Measurements from ENCODE around the gene KLF9.
"Not testable (repeated sequence)": the region's sequence is repeated elsewhere in the genome, so short reads cannot be mapped to it uniquely, and the experiment has no call there.

The KLF9 gene

GRCh38 chr9:70402213-70402612, 12.2 kb downstream of the KLF9 start:
- peak overlapping the region; percentile 11 for H3K9ac ChIP-seq (ENCODE audit: low read length)
- no peaks in the 10 kb centered on the region for H3K36me3 ChIP-seq (ENCODE audit: control insufficient read depth, insufficient read depth, low read length, severe bottlenecking)
- H3K4me1 ChIP-seq (ENCODE audit: control insufficient read depth, insufficient read depth, low read length): peaks cover 83% of the 10 kb centered on the region
- DNase-seq (ENCODE audit: low read depth): no peak
- no peak overlapping the region for H3K4me3 ChIP-seq (ENCODE audit: low read length)
- no peaks in the 10 kb centered on the region for H3K9me3 ChIP-seq (ENCODE audit: control insufficient read depth, low read length)
- H3K27me3 ChIP-seq (replicated peaks; ENCODE audit: control insufficient read depth, insufficient read depth, low read length): no peaks in the 10 kb centered on the region

GRCh38 chr9:70401241-70401640, 13.2 kb downstream of the KLF9 start:
- not testable (repeated sequence) for H3K36me3 ChIP-seq (ENCODE audit: control insufficient read depth, insufficient read depth, low read length, severe bottlenecking); H3K9ac ChIP-seq (ENCODE audit: low read length); DNase-seq (ENCODE audit: low read depth); H3K9me3 ChIP-seq (ENCODE audit: control insufficient read depth, low read length); H3K4me3 ChIP-seq (ENCODE audit: low read length); H3K27me3 ChIP-seq (replicated peaks; ENCODE audit: control insufficient read depth, insufficient read depth, low read length)
- peaks cover 73% of the 10 kb centered on the region for H3K4me1 ChIP-seq (ENCODE audit: control insufficient read depth, insufficient read depth, low read length)

- Histone ChIP-seq H3K4me3 (ENCODE audit: low read length) (no peak overlapping the region), H3K27me3 (replicated peaks; ENCODE audit: control insufficient read depth, insufficient read depth, low read length) (no peaks in the 10 kb centered on the region), H3K36me3 (ENCODE audit: control insufficient read depth, insufficient read depth, low read length, severe bottlenecking) (no peaks in the 10 kb centered on the region), H3K9me3 (ENCODE audit: control insufficient read depth, low read length) (no peaks in the 10 kb centered on the region), H3K4me1 (ENCODE audit: control insufficient read depth, insufficient read depth, low read length) (peaks cover 64% of the 10 kb centered on the region), H3K9ac (ENCODE audit: low read length) (no peak overlapping the region)
- DNase-seq (ENCODE audit: low read depth): no peak
These were observed 14.2 kb downstream of the KLF9 start for GRCh38 chr9:70400107-70400892.

GRCh38 chr9:70399141-70399540, 15.3 kb downstream of the KLF9 start:
- DNase-seq (ENCODE audit: low read depth): no peak
- no peaks in the 10 kb centered on the region for H3K36me3 ChIP-seq (ENCODE audit: control insufficient read depth, insufficient read depth, low read length, severe bottlenecking)
- H3K9me3 ChIP-seq (ENCODE audit: control insufficient read depth, low read length): no peaks in the 10 kb centered on the region
- peaks cover 61% of the 10 kb centered on the region for H3K4me1 ChIP-seq (ENCODE audit: control insufficient read depth, insufficient read depth, low read length)
- H3K4me3 ChIP-seq (ENCODE audit: low read length): no peak overlapping the region
- H3K27me3 ChIP-seq (replicated peaks; ENCODE audit: control insufficient read depth, insufficient read depth, low read length): no peaks in the 10 kb centered on the region
- no peak overlapping the region for H3K9ac ChIP-seq (ENCODE audit: low read length)

- no peak overlapping the region for H3K9ac ChIP-seq (ENCODE audit: low read length)
- peaks cover 57% of the 10 kb centered on the region for H3K4me1 ChIP-seq (ENCODE audit: control insufficient read depth, insufficient read depth, low read length)
- no peaks in the 10 kb centered on the region for H3K27me3 ChIP-seq (replicated peaks; ENCODE audit: control insufficient read depth, insufficient read depth, low read length)
- DNase-seq (ENCODE audit: low read depth): no peak
- no peaks in the 10 kb centered on the region for H3K9me3 ChIP-seq (ENCODE audit: control insufficient read depth, low read length)
- H3K36me3 ChIP-seq (ENCODE audit: control insufficient read depth, insufficient read depth, low read length, severe bottlenecking): no peaks in the 10 kb centered on the region
- H3K4me3 ChIP-seq (ENCODE audit: low read length): no peak overlapping the region
These were observed 16.3 kb downstream of the KLF9 start for GRCh38 chr9:70398145-70398556.

- H3K36me3 ChIP-seq (ENCODE audit: control insufficient read depth, insufficient read depth, low read length, severe bottlenecking): peaks cover 3% of the 10 kb centered on the region
- peaks cover 63% of the 10 kb centered on the region for H3K4me1 ChIP-seq (ENCODE audit: control insufficient read depth, insufficient read depth, low read length)
- DNase-seq (ENCODE audit: low read depth): no peak
- no peaks in the 10 kb centered on the region for H3K27me3 ChIP-seq (replicated peaks; ENCODE audit: control insufficient read depth, insufficient read depth, low read length)
- H3K4me3 ChIP-seq (ENCODE audit: low read length): no peak overlapping the region
- no peak overlapping the region for H3K9ac ChIP-seq (ENCODE audit: low read length)
- H3K9me3 ChIP-seq (ENCODE audit: control insufficient read depth, low read length): no peaks in the 10 kb centered on the region
These were observed 18.8 kb downstream of the KLF9 start for GRCh38 chr9:70395652-70396051.

- H3K27me3 ChIP-seq (replicated peaks; ENCODE audit: control insufficient read depth, insufficient read depth, low read length): no peaks in the 10 kb centered on the region
- peaks cover 51% of the 10 kb centered on the region for H3K4me1 ChIP-seq (ENCODE audit: control insufficient read depth, insufficient read depth, low read length)
These were observed 21.6 kb downstream of the KLF9 start for GRCh38 chr9:70392850-70393249.

GRCh38 chr9:70392189-70392588, 22.3 kb downstream of the KLF9 start:
- DNase-seq (ENCODE audit: low read depth): peak; percentile 40
- no peak overlapping the region for H3K4me3 ChIP-seq (ENCODE audit: low read length)

More at GRCh38 chr9:70392850-70393249, 21.6 kb downstream of the KLF9 start:
- Histone ChIP-seq H3K36me3 (ENCODE audit: control insufficient read depth, insufficient read depth, low read length, severe bottlenecking) (peaks cover 3% of the 10 kb centered on the region), H3K9ac (ENCODE audit: low read length) (no peak overlapping the region), H3K4me3 (ENCODE audit: low read length) (no peak overlapping the region), H3K9me3 (ENCODE audit: control insufficient read depth, low read length) (no peaks in the 10 kb centered on the region)
- DNase-seq (ENCODE audit: low read depth): no peak

GRCh38 chr9:70390933-70391341, 23.5 kb downstream of the KLF9 start:
- H3K9me3 ChIP-seq (ENCODE audit: control insufficient read depth, low read length): no peaks in the 10 kb centered on the region
- H3K36me3 ChIP-seq (ENCODE audit: control insufficient read depth, insufficient read depth, low read length, severe bottlenecking): peaks cover 14% of the 10 kb centered on the region
- no peak overlapping the region for H3K9ac ChIP-seq (ENCODE audit: low read length)
- no peak for DNase-seq (ENCODE audit: low read depth)
- H3K4me1 ChIP-seq (ENCODE audit: control insufficient read depth, insufficient read depth, low read length): peaks cover 48% of the 10 kb centered on the region
- H3K4me3 ChIP-seq (ENCODE audit: low read length): no peak overlapping the region
- H3K27me3 ChIP-seq (replicated peaks; ENCODE audit: control insufficient read depth, insufficient read depth, low read length): no peaks in the 10 kb centered on the region

More at GRCh38 chr9:70392189-70392588, 22.3 kb downstream of the KLF9 start:
- Histone ChIP-seq H3K9me3 (ENCODE audit: control insufficient read depth, low read length) (no peaks in the 10 kb centered on the region), H3K9ac (ENCODE audit: low read length) (no peak overlapping the region), H3K36me3 (ENCODE audit: control insufficient read depth, insufficient read depth, low read length, severe bottlenecking) (peaks cover 3% of the 10 kb centered on the region), H3K27me3 (replicated peaks; ENCODE audit: control insufficient read depth, insufficient read depth, low read length) (no peaks in the 10 kb centered on the region), H3K4me1 (ENCODE audit: control insufficient read depth, insufficient read depth, low read length) (peaks cover 48% of the 10 kb centered on the region)

- Histone ChIP-seq H3K27me3 (replicated peaks; ENCODE audit: control insufficient read depth, insufficient read depth, low read length) (no peaks in the 10 kb centered on the region), H3K4me1 (ENCODE audit: control insufficient read depth, insufficient read depth, low read length) (peaks cover 46% of the 10 kb centered on the region), H3K9me3 (ENCODE audit: control insufficient read depth, low read length) (no peaks in the 10 kb centered on the region), H3K9ac (ENCODE audit: low read length) (no peak overlapping the region), H3K4me3 (ENCODE audit: low read length) (no peak overlapping the region), H3K36me3 (ENCODE audit: control insufficient read depth, insufficient read depth, low read length, severe bottlenecking) (peaks cover 26% of the 10 kb centered on the region)
- DNase-seq (ENCODE audit: low read depth): peak; percentile 57
These were observed 24.7 kb downstream of the KLF9 start for GRCh38 chr9:70389621-70390266.

GRCh38 chr9:70389188-70389587, 25.3 kb downstream of the KLF9 start:
- Histone ChIP-seq H3K9ac (ENCODE audit: low read length) (no peak overlapping the region), H3K9me3 (ENCODE audit: control insufficient read depth, low read length) (no peaks in the 10 kb centered on the region), H3K36me3 (ENCODE audit: control insufficient read depth, insufficient read depth, low read length, severe bottlenecking) (peaks cover 32% of the 10 kb centered on the region), H3K4me1 (ENCODE audit: control insufficient read depth, insufficient read depth, low read length) (peaks cover 40% of the 10 kb centered on the region), H3K4me3 (ENCODE audit: low read length) (no peak overlapping the region), H3K27me3 (replicated peaks; ENCODE audit: control insufficient read depth, insufficient read depth, low read length) (no peaks in the 10 kb centered on the region)
- DNase-seq (ENCODE audit: low read depth): no peak
